Esophagus mucosa (tissue), 1 donor: Measurements from ENCODE around the gene SPACA6. TPM values are rescaled to one million over a fixed set of nuclear protein-coding genes. Genes with fewer than 3 reads are reported as not detected.
A peak's percentile ranks its signal among the peaks of the same experiment; 100 is the strongest.

ENCODE experiments used
- ATAC-seq: fragments of 200-7000 bp; cut with Tn5 transposase; one replicate; pipeline ENCODE4 v1.9.1; 2020
- total RNA-seq: library from RNA; stranded (reverse); gene quantifications from one replicate; pipeline ENCODE4 v1.2.4, GENCODE V29; 2023
- donor health status: DM: yes; HTN: yes; CAD: no.

The SPACA6 gene
- total RNA-seq, 1 donor from 2014 or later = 3.0 TPM

DNA sequence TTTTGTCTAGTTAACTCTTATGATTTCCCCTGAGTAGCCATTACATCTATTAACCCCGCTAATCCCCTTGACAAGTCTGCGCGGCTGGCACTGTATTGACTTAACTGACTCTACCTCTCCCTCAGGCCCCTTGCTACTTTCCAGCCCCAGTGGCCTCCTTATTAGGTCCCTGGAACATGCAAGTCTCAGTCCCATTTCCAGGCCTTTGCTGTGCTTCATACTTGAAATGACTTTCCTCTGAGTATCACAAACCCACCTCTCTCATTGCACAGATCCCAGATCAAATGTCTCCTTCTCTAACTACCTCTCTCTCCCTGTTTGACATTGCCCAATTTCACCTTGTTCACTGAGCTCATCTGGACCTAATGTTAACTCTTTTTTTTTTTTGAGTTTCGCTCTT lies 13.2 kb downstream of the SPACA6 start:
- ATAC-seq = no peak

DNA sequence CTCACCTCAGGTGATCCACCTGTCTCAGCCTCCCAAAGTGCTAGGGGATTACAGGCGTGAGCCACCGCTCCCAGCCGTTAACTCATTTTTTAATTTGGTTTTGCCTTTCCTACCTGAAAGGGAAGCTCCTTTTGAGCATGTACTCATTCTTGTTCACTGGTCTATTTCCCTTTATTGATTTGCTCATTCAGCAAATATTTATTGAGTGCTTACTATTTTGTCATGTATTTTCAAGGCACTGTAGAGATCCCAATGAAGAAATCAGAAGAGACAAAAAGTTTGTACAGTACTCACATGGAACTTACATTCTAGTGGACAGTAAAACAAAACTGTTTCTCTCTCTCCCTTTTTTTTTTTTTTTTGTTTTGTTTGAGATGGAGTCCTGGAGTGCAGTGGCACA lies 13.8 kb downstream of the SPACA6 start:
- no peak for ATAC-seq

DNA sequence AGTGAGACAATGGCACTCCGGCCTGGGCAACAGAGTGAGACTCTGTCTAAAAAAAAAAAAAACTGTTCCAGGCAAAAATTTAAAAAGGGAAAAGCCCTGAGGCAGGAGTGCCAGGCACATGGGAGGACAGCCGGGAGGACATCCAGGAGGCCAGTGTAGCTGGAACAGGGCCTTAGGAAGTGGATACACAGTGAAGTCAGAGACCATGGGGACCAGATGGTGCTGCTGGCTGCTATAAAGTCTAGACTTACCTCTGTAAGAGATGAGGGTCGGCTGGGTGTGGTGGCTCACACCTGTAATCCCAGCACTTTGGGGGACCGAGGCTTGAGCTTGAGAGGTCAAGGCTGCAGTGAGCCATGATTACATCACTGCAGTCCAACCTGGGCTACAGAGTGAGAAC lies 15.7 kb downstream of the SPACA6 start:
- ATAC-seq = no peak

DNA sequence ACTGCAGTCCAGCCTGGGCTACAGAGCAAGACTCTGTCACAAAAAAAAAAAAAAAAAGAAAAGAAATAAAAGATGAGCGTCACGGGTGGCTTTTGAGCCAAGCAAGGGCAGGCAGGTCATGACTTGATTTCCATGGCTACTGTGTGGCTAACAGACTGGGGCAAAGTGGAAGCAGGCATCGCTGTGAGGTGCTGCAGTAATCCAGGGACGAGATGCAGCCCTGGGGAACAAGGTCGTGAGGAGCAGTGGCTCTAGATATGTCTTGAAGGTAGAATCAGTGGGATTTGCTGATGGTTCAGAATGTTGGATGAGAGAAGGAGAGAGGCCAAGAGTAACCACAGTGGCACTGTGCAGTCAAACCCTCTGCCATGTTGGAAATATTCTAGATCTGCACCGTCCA lies 16.4 kb downstream of the SPACA6 start:
- no peak for ATAC-seq

DNA sequence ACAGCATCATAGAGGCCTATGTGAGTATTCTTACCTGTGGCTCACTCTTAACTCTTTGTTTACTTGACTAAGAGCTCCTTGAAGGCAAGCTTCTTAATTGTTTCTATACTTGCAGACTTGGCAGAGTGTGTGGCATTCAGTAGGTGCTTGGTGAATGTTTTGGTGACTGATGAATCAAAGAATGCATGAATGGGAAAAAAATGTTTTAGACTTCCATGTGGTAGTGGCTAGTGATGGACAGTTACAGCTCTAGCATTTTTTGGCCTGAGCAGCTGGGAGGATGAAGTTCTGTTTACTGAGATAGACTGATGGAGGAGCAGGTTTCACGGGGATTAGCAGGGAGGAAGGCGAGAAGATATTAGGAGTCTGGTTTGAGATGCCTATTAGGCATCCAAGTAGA lies 17.0 kb downstream of the SPACA6 start:
- ATAC-seq = no peak

DNA sequence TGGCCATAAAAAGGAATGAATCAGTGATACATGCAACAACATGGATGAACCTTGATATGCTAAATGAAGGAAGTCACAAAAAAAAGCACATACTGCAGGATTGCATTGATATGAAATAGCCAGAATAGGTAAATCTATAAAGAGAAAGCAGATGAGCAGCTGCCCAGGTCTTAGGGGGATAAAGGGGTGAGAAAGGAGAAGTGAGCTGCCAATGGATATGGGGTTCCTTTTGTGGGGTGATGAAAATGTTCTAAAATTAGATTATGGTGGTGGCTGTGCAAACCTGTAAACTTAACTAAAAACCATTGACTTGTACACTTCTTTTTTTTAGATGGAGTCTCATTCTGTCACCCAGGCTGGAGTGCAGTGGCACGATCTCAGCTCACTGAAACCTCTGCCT lies 18.6 kb downstream of the SPACA6 start:
- ATAC-seq = no peak

DNA sequence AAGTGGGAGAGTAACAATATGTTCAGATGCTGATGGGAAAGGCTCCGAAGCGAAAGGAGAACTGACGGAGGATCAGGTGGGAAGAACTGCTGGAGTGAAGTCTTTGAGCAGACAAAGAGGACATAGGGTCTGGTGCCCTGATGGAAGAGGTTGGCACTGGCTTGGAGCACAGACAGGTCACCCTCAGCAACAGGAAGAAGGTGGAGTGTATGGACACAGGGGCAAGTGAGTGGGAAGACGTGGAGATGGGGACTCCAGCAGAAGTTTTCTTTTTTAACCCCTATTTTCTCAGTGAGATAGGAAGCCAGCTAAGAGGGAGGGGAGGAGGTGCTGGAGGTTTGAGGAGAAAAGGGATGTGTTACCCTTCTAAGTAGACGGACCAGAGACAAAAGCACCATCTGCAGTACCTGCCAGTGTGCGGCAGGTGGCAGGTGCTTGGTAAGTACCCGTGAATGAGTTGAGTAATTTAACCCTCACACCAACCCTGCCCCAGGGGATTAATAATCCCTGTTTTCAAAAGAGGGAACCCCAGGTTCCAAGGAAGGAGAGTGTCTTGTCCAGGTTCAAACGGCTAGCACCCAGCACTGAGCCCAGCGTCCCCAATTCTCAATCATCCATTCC lies 19.4 kb downstream of the SPACA6 start:
- peak; percentile 61 for ATAC-seq

DNA sequence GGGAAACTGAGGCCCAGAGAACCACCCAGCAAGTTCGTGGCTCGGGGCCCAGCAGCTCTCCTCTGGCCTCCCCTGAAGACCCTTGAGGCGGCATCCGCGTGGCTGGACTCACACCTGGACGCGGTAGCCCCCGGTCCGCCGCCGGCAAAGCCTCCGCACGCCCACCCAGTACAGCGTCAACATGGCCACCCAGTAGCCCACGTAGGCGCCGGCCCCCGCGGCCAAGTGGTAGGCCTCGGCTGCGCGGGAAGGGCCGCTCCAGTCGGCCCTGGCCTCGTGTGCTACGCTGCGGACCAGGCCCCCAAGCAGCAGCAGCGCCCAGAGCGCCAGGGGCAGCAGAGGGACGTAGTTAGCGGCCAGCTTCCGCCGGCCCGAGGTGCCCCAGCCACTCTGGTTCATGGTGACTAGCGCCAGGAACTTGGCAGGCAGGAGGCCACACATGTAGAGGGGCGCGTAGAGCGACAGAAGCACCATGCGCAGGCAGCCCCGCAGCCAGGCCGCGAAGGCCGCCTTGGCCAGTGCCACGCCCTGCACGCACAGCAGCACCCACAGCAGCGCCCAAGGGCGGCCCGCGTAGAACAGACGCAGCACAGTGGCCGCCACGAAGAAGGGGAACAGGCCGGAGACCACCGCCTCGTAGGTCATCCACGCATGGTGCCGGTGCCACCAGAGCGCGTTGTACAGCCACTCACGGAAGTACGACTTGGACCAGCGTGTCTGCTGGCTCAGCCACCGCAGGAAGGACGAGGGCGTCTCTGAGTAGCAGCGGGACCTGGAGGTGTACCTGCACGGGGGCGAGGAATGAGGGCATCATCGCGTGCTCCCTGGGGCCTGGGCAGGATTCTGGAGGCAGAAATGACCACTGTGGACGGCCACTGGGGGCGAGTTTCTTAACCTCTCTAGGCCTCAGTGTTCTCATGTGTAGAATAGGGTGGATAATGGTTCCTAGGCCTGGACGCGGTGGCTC lies 20.5 kb downstream of the SPACA6 start:
- peak; percentile 31 for ATAC-seq

DNA sequence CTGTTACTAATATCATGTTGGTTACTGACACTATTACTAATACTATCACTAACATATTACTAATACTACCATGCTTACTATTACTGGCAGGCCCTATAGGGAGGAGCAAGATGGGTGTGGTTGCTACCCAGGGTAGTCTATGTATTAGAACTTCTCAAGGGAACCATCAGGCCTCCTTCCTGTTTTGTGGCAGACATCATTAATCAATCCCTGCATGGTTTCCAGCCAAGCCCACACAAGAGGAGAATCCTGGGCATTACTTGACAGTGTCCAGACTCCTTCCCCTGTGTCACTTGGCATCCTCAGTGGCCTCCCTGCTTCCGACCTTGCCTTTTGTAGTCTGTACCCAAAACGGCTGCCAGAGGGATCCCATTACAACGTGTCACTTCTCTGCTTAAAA lies 21.7 kb downstream of the SPACA6 start:
- peak; percentile 35 for ATAC-seq

DNA sequence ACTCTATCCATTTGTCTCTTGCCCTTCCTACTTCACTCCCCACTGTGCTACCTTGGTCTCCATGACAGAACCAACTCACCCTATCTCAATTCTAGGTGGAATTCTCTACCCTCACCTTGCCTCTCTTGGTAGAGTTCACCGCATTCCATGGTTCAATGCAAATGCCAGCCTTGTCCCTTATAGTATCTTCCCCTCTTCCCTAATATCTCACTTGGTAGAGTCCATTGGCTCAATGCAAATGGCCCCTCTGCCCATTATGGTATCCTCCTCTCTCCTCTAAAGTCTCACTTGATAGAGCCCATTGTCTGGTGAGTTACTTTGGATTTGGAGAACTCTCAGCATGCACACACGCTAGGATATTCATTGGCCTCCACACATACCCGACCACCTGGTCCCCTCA lies 22.7 kb downstream of the SPACA6 start:
- ATAC-seq = no peak

DNA sequence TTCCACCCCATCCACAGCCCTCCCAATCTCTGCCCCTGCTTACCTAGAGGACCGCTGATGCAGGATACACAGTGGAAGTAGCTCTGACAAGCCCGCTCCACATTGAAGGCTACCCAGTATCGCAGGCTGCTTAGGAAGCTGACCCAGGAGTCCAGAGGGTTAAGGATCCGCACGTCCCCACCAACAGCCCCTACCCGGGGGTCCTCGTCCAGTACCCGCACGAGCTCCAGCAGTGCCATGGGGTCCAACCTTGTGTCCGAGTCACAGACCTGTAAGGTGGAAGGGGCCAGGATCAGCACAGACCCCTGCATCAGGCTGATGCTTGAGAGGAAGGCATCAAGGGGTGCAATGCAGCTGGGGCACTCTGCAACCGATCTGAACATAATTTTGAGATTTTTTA lies 23.8 kb downstream of the SPACA6 start:
- no peak for ATAC-seq

DNA sequence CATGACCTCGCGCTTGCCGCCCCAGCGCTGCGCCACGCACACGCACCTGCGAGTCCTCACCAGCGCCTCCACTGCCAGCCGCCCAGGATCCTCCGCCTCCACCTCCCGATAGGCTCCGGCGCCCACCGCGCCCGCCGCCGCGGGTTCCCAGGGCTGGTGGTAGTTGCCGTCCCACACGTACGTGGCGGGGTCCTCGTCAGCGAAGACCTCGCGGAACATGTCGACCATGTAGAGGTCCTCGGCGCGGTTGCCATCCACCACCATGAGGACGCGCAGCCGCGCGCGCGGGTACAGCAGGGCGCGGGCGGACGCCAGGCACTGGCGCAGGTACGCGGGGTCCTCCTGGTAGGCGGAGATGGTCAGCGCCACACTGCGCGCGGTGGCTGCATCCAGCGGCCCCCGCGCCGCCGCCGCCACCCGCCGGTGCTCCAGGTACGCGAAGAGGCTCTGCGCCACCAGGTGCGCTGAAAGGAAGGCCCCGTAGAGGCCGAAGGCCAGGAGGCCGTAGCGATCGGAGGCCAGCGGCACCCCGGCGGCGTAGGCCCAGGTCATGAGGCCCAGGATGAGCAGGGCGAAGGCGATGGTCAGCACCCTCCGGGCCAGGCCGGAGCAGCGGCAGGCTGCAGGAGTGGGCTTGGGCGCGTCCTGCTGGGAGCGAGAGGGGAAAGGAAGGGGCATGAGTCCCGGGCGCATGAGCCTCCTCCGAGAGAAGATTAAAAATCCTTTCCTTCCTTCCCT lies 26.3 kb downstream of the SPACA6 start:
- ATAC-seq = no peak

DNA sequence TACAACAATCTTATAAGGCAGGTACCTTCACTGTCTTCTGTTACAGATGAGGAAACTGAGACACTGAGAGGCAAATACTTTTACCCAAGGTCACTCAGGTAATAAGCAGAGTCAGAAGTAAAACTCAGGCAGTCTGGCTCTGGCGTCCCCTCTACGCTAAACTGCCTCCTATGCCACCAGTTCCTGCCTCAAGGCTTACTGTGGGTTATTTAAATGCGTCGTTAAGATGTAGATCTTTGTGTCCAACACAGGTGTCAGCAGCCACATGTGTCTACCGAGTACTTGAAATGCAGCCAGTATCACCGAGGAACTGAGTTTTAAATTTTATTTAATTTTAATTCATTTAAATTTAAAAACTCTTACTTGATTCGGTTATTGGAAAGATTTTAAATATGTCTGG lies 28.8 kb downstream of the SPACA6 start:
- ATAC-seq = no peak

DNA sequence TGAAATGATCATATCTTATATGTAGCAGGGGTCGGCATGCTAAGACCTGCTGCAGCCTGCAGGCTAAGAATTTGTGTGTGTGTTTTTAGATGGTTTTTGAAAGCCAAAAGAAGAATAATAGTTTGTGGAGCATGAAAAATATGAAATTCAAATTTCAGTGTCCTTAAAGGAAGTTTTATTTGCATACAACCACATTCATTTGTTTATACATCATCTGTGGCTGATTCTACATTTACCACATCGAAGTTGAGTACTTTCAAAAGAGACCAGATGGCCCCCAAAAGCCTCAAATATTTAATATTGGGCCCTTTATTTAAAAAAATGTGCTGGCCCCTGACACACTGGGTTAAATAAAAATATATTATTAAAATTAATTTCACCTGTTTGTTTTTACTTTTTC lies 29.4 kb downstream of the SPACA6 start:
- ATAC-seq = no peak

DNA sequence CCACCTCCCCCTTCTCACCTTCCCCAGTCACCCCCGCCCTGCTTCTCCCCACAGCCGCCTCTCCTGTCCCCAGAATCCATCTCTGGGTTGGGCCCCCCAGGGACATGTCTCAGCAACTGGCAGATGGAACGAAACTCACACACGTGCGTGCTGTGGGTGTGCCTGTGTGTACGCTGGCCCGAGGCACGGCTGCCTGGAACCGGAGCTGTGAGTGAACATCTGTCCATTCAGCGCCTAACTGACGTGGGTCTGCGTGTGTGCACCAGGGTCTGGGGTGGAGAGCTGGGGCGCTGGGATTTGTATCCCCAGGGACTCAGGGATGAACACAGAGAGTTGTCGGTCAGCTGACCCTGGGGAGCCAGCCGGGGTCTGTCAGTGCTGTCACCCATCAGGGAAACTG lies 31.4 kb downstream of the SPACA6 start:
- ATAC-seq = peak; percentile 46

DNA sequence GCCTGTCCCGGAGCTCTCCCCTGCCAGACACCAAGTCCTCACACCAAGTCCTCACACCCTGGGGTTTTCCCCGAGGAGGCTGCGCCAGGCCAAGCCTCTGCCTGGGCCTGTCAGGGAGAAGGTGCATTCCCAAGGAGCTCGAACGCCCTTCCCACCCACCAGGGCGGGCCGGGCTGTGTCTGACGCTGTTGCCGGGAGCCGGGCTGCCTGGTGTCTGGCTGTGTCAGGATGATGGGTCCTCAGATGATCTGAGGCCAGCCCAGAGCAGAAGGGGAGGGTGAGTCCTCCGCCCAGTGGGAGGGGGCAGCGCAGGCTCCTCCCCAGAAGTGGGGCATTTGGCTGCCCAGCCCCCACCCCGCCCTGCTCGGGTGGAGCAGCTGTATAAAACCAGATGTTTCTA lies 32.9 kb downstream of the SPACA6 start:
- ATAC-seq = peak; percentile 97

DNA sequence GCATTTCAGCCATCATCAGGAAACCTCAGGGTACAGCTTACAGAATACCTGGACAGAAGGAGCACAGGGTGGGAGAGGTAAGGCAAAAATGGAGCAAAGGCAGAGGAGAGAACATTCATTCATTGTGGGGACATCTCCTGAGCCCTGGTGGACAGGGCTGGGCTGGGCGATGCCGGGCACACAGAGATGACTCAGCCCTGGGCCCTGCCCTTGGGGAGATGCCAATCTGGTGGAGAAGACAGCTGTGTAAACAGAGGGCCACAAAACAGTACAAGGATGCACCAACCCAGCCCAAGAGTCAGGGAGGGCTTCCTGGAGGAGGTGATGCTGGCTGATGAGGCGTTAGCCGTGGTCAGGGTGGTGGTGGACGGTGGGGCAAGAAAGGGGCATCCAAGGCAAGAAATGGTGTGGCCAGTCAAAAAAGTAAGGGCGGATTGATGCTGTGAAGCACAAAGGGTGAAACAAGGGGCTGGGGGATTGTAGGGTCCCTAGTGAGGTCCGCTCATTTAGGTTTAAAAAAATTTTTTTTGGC lies 34.3 kb downstream of the SPACA6 start:
- peak; percentile 67 for ATAC-seq

DNA sequence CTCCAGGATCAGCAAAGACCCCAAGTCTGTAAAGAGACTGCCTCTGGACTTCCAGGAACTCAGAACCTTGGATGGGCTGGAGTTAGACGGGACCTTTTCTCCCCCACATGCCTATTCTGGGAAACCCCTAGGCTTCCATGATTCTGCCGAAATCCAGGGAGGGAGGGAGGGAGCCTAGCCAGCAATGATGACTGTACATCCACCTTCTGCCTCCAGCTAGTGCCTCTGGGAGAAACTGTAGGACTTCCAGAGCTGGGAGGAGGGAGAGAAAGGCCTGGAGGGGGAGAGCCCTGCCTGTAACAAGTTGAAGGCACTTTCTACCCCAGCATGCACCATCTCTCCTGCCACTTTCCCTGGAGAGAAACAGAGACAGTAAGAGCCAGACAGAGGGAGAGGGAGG lies 36.7 kb downstream of the SPACA6 start:
- no peak for ATAC-seq

DNA sequence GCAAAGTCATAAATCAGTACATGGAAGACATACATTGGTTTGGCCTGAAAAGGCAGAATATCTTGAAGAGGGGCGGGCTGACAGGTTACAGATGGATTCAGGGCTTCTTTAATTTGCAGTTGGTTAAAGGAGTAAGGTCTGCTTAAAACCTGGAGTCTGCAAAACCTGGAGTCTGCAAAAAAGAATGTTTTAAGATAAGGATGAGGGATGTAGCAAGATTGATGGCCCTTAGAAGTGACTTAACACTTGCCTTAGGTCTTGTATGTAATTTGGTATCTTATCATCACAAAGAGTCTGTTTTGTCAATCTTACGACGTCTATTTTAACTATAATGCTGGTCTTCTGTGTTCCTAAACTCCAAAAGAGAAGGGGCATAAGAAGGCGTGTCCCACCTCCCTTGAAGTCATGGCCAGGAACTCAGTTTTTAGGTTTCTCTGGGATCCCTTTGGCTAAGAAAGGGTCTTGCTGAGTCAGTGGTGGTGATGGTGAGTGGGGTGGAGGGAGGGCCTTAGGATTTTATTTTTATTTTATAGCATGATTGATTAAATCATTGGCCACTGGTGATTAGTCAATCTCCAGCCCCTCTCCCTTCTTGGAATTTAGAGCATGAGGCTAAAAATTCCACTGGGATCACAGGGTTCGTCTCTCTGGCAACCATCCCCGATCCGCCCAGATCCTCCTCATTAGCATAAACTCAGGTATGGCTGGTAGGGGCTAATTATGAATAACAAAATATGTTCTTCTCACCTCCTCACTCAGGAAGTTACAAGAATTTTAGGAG lies 40.8 kb downstream of the SPACA6 start:
- no peak for ATAC-seq

DNA sequence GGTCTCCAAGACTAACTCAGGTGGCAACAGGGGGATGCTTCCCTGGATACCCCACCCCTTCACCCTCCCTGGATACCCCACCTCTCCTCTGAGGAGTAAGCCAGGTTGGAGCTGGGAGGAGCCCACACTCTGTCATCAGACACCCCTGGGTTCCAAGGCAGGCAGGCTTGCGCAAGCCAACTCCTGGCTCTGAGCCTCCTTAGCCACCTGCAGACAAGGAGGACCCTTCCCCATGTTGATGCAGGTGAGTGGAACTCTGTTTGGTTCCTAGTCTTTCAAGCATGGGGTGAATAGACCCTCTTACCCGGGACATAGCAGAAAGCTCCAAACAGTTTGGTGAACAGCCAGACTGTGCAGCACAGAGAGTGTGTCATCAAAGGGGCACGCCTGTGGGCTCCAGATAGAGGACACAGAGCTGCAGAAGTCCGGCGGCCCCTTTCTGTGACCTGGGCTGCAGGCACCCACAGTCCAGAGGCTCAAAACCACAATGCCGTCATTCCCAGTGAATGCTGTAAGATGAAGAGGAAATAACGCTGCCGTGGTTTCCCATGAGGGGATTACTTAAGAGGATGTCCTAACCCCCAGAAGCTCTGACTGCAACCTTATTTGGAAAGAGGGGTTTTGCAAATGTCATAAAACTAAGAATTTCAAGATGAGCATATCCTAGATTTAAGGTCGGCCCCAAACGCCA lies 42.8 kb downstream of the SPACA6 start:
- no peak for ATAC-seq

DNA sequence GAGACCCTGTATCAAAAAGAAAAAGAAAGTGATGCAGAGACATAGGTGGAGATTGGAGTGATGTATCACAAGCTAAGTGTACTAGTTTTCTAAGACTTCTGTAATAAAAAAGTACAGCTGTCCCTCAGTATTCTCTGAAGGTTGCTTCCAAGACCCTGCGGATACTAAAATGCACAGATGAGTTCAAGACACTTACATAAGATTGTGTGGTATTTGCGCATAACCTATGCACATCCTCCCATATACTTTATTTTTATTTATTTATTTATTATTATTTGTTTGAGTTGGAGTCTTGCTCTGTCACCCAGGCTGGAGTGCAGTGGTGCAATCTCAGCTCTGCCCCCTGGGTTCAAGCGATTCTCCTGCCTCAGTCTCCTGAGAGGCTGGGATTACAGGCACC lies 44.3 kb downstream of the SPACA6 start:
- no peak for ATAC-seq

DNA sequence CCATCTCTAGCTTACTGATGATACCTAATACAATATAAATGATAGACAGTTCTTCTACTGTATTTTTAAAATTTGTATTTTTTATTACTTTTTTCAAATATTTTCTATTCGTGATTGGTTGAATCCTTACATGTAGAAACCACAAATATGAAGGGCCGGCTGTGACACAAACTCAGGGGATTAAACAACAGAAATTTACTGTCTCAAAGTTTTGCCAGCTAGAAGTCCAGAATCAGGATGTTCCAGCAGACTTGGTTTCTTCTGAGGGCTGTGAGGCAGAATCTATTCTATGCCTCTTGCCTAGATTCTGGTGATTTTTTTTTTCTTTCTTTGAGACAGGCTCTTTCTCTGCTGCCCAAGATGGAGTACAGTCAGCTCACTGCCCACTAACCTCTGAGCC lies 44.8 kb downstream of the SPACA6 start:
- no peak for ATAC-seq
